HG03139 (cell line): Measurements from ENCODE around the gene KRTAP5-6.
"Not testable (repeated sequence)": the region's sequence is repeated elsewhere in the genome, so short reads cannot be mapped to it uniquely, and the experiment has no call there.

Experiments used
- ATAC-seq: cut with Tn5 transposase; IDR thresholded peaks from one replicate; pipeline ENCODE4 v1.9.1; 2021; ENCODE audit not compliant: unreplicated experiment

Gene KRTAP5-6

GRCh38 chr11:1683216-1683615, 13.8 kb upstream of the KRTAP5-6 start:
- ATAC-seq: not testable (repeated sequence)

DNA sequence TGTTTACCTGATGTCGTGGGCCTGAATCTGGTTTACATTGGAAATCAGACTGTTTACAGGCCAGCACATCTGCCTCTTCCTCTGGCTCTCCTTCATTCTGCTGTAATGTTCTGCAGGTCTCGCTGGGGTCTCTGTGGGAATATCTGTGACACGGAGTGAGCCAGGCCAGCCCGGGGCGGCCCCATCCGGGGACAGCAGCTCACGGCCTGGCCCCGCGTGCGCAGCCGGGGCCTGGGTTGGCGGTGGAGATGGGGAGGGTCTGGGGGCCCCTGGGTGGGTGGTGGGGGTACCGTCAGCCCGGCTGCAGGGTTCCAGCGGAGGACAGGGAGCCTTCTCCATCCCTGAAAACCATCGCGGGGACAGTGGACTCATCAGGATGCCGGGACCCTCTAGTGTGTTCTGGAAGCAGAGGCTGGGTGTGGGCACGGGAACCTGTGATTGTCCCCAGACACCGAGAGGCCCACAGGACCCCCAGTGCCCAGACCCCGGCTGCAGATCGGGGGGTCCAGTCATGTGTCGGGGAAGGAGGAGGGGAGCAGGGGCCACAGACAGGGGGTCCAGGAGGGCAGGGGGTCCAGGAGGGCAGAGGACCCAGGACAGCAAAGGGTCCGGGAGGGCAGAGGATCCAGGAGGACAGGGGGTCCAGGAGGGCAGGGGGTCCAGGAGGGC, 13.0 kb upstream of the KRTAP5-6 start:
- not testable (repeated sequence) for ATAC-seq

- ATAC-seq: not testable (repeated sequence)
These were observed 11.8 kb upstream of the KRTAP5-6 start for GRCh38 chr11:1684886-1685874.

DNA sequence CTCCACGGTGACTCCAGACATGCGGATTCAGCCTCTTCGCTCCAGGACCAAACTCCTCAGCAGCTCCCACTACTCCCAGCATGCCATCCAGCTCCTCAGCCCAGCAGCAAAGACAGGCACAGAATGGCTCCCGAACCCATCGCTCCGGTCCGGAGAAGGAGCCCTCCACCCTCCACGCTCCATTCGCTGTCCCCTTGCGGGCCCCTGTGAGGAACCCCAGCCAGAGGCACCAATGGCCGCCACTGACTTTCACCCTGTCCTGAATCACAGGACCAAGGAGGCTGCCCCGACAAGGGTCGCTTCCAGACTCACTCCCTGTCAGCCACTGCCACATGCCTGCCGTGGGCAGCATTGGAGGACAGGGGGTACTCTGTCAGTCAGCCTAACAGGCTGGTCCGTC, 10.8 kb upstream of the KRTAP5-6 start:
- ATAC-seq: not testable (repeated sequence)

GRCh38 chr11:1688336-1688947, 8.6 kb upstream of the KRTAP5-6 start:
- ATAC-seq: not testable (repeated sequence)

- not testable (repeated sequence) for ATAC-seq
These were observed 7.5 kb upstream of the KRTAP5-6 start for GRCh38 chr11:1689250-1690166.

- no peak for ATAC-seq
These were observed 6.6 kb upstream of the KRTAP5-6 start for GRCh38 chr11:1690167-1691025.

- ATAC-seq: no peak
These were observed 5.7 kb upstream of the KRTAP5-6 start for GRCh38 chr11:1691026-1691877.

DNA sequence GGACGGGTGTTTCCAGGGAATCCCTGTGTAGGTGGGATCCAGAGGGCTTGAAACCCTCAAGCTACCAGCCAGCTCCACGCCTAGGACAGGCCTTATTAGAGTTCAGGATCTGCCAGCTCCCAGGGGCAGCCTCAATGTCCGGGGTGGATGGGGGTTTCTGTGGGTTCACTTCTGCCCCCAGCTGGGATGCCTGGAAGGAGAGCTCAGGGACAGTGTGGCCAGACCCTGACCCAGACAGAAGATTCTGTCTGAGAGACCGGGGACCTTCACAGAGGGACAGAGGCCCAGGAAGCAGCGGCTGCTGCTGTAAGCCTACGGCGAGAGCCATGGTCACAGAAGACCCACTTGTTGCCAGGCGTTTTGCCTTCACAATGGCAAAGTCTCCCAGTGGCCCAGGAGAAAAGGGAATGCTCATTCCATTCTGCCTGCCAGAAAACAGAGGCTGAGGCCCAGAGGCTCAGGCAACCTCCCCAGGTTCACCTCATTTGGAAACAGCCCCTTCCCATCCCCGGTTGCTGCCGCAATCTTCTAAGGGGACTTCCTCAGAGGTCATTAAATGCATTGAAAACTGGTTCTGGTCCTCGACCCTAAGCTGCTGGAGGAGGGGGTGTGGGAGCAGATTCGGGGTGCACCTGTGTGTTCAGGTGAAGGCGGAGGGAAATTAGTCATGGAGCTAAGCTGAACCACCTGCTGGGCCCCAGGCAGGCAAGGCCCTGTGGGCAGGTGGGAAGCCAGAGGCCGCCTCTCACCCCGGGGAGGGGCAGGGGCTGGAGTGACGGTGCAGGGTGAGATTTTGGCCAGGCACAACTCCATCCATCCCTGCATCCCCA, 4.9 kb upstream of the KRTAP5-6 start:
- ATAC-seq: no peak

DNA sequence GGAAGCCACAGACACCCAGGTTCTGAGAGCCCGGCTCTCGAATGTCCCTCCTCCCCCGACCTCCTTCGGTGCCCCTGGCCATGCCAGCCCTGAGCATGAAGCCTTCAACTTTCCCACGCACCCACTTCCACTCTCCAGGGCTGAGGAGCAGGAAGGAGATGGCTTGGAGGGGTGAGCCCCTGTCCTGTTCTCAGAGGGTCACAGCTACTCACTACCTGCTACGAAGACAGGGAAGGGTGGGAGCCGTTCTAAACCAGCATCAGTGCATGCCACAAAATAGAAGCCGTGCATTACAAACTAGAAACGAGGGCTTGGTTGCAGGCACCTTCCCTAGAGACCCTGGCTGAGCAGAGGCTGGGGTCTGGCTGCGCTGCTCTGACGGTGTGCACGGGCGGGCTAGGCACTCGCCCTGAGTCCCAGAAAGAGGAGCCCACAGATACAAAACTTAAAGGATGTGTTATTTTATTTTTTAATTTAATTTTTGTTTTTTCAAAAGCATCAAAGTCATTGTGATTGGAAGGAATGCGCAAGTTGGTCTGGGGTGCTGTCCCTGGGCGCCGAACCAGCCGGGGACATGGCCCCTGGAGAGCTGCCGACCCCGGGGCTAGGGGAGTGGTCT, 4.2 kb upstream of the KRTAP5-6 start:
- ATAC-seq: no peak

- ATAC-seq: no peak
These were observed 3.5 kb upstream of the KRTAP5-6 start for GRCh38 chr11:1693327-1694063.

DNA sequence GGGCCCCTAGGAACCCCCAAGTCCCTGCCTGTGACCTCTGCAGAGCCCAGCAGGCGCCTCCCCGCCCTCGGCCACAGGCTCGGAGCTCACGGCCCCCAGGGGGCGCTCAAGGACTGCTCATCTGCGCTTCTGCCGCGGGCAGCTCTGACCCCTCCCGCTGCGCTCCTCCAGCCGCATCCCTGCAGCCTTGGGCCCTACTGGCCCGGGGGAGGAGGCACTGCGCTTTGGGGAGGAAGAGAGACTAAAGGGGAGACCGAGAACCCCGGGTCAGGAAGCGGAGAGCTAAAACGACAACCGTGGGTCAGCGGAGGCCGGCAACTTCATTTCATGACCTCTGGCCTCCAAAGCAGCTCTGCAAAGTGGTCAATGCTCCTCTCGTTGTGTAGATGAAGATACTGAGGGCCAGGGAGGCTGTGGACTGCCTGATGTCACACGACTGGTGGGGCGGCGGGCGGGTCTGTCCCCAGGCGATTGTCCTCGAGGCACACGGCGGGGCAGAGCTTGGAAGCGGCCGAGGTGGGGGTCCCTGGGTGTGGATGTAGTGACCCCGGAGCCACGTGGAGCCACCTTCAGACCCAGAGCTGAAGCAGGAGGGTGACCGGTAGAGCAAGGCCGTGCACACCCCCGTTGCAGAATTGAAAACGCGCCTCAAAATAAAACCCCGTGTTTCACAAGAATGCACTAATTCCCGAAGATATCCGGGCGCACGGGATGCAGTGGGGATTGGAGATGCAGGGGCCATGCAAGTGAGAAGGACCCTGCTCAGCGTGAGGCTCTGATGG, 2.7 kb upstream of the KRTAP5-6 start:
- ATAC-seq: no peak

DNA sequence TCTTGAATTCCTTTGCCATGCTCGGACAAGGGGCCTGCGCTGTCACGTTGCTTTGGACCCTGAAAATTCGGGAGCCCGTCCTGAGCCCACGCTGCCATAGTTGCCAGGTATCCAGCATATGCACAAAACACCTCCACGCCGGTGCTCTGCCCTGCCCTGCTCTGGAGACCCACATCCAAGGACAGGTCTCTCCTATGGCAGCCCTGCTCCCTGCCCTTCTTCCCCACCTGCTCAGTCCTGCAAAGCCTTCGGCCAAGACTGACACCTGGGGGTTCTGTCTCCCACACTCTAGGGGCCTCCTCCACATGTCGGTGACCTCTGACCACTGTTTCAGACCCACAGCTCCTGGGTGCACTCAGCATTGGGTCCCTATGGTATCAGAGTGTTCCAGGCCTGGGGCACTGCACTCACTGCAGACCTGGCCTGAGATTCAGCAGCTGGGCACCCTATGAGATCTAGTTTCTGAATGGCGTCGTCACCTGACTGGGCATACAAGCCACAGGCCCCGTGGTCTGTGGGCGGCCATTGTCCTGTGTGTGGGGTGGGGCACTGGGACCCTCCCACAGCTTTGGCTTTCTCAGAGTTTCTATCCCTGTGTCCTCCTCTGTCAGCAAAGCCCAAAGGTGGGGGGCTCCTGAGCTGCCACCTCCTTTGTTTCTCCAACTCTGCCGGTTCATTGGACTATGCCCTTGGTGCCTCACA, 2.0 kb upstream of the KRTAP5-6 start:
- ATAC-seq: no peak

- ATAC-seq: no peak
These were observed 1.4 kb upstream of the KRTAP5-6 start for GRCh38 chr11:1695548-1696108.

GRCh38 chr11:1699771-1700170, 2.8 kb downstream of the KRTAP5-6 start:
- no peak for ATAC-seq
